ENCODE measurements around the gene TCHP.

Gene TCHP

DNA sequence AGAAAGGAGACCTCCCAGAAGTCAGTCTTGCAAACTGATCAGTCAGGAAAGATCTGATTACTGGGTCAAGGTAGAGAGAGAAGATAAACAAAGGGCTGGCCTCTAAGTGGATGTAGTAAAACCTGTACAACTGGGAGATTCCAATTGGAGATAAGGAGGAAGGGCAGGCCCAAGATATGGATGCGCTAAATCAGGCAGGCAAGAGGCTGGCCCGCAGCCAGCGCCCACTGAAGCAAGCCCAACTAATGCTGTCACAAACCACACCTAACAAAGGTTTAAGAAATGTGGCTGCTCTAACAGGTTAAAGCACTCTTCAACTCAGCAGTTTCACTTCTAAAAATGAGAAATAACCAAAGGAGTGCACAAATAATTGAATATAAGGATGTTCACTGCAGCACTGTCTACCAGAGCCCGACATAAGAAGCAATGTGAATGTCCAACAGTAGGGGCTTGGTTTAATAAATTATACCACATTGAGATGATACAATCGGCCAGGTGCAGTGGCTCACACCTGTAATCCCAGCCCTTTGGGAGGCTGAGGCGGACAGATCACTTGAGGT lies 24.4 kb upstream of the TCHP start:
- H3K4me3 ChIP-seq (ENCODE audit: low read length): no peak overlapping the region
- TF ChIP-seq, protein P1, sequence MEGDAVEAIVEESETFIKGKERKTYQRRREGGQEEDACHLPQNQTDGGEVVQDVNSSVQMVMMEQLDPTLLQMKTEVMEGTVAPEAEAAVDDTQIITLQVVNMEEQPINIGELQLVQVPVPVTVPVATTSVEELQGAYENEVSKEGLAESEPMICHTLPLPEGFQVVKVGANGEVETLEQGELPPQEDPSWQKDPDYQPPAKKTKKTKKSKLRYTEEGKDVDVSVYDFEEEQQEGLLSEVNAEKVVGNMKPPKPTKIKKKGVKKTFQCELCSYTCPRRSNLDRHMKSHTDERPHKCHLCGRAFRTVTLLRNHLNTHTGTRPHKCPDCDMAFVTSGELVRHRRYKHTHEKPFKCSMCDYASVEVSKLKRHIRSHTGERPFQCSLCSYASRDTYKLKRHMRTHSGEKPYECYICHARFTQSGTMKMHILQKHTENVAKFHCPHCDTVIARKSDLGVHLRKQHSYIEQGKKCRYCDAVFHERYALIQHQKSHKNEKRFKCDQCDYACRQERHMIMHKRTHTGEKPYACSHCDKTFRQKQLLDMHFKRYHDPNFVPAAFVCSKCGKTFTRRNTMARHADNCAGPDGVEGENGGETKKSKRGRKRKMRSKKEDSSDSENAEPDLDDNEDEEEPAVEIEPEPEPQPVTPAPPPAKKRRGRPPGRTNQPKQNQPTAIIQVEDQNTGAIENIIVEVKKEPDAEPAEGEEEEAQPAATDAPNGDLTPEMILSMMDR (conservative IDR thresholded peaks at IDR 0.05; ENCODE audit: low read length): no peak
- no peak for DNase-seq (ENCODE audit: low read depth)

DNA sequence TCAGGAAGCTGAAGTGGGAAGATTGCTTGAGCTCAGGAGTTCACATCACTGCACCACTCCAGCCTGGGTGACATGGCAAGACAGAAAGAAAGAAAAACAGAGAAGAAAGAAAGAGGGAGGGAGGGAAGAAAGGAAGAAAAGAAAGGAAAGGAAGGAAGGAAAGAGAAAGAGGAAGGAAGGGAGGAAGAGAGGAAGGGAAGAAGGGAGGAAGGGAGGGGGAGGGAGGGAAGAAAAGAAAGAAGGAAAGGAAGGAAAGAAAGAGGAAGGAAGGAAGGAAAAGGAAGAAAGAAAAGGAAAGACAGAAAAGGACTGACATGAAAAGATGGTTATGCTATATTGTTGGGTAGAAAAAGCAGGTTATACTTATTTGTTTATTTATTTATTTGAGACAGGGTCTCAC lies 23.7 kb upstream of the TCHP start:
- TF ChIP-seq, protein P1 (conservative IDR thresholded peaks at IDR 0.05; ENCODE audit: low read length): no peak
- H3K4me3 ChIP-seq (ENCODE audit: low read length): no peak overlapping the region

DNA sequence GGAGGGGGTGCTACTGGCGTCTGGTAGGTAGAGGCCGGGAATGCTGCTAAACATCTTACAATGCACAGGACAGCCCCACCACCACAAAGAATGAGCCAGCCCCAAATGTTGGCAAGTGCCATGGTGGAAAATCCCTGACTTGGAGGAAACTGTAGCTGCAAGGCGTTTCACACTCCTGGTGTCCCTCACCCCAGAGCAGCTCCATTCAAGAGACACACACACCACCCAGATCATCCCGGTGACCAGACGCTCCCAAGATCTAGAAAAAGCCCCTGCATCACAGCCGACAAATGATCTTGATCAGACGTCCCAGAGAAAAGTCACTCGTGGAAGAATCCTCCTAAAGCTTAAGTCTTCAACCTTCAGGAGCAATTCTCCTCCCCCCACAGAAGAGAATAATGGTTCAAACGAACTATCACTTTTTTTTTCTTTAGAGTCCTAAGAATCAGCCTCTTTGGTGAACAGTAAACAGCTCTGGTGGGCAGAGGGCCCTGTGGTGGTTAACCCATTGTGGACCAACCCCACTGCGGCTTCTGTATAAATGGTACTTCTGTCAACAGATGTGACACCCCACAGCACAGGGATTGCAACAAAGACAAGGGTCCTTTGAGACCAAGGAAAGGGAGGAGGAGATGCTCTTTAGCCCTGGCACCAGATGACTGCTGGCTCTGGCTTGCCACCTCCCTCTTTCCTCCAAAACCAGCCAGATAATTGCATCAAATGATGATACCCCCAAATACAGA lies 22.4 kb upstream of the TCHP start:
- no peak overlapping the region for H3K4me3 ChIP-seq (ENCODE audit: low read length)
- TF ChIP-seq, protein P1 (conservative IDR thresholded peaks at IDR 0.05; ENCODE audit: low read length): no peak
- no peak for DNase-seq (ENCODE audit: low read depth)

More for the DNA sequence above, 23.7 kb upstream of the TCHP start:
- DNase-seq (ENCODE audit: low read depth): no peak

DNA sequence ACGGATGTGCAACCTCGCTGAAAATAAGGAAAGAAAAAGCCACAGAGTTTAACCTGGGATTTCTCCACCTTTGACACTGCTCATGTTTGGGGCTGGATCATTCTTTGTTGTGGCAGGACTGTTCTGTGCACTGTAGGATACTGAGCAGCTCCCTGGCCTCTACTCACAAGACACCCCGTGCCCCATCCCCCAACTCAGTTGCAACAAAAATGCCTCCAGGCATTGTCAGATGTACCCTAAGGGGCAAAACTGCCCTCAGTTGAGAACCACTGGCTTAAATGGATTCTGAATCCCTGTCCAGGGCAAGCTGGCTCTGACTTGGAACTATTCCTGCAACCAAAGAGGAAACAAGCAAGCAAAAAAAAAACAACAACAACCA lies 21.8 kb upstream of the TCHP start:
- DNase-seq (ENCODE audit: low read depth): no peak
- H3K4me3 ChIP-seq (ENCODE audit: low read length): no peak overlapping the region; the same call in 1 of the 2 replicates
- TF ChIP-seq, protein P1 (conservative IDR thresholded peaks at IDR 0.05; ENCODE audit: low read length): no peak

DNA sequence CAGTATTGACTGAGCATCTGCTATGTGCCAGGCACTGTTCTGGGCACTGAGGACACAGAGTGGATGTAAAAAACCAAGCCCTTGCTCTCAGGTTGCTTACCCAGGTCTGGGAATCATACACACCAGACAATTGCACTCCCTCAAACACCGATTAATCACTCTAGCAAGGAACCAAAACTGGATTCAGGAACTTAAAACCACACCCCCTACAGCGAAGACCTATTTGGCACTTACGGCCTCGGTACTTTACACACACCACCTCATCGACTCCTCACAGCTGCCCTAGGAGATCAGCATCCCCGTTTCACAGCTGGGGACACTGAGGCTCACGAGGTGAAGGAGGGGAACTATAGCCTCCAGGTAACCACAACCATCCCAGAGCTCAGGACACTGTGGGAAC lies 21.3 kb upstream of the TCHP start:
- no peak for DNase-seq (ENCODE audit: low read depth)
- H3K4me3 ChIP-seq (ENCODE audit: low read length): peak overlapping the region; percentile 91
- TF ChIP-seq, protein P1 (conservative IDR thresholded peaks at IDR 0.05; ENCODE audit: low read length): no peak

DNA sequence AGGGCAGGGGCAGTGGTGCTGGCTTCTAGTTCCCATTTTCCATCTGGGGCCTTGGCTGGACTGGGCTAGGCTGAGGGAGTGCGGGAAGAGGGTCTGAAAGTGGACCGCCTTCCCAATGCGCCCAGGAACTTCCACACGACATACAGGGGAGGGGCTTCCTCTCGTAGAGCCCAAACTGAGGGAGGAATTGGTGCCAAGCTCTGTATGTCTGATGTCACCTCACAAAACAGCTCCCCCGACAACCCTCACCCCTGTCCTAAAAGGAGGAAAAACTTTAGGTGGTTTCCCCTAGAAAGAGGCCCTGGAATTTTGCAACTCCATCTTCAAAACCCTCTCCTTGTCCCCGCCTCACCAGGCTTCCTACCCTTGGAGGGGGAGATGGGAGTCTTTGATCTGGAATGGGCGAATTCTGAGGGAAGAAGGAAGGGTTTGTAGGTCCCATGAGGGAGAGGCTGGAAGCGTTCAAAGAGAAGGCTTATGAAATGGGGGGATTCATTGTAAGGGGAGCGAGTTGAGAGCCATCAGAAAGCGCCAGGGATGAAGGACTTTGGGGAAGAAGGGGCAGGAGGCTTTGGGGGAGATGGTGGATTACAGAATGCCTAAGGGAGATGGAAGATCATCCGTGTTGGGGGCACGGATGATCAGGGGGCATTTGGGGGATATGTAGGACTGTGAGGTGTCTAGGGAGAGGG lies 20.6 kb upstream of the TCHP start:
- TF ChIP-seq, protein P1 (conservative IDR thresholded peaks at IDR 0.05; ENCODE audit: low read length): no peak
- peak overlapping the region; percentile 91 for H3K4me3 ChIP-seq (ENCODE audit: low read length)
- peak; percentile 34 for DNase-seq (ENCODE audit: low read depth)
